ENCODE data around the gene GRAMD2A. TPM values are rescaled to one million over a fixed set of nuclear protein-coding genes. Genes with fewer than 3 reads are reported as not detected.

The GRAMD2A gene
- total and polyA plus RNA-seq, 11 donors: 0.03 to 0.45 TPM; not detected in 9

- H3K27me3 ChIP-seq: no peaks in the 10 kb centered on the region
- H3K4me1 ChIP-seq: peaks cover 0 to 17% (median 10%) of the 10 kb centered on the region in 12 donors
- ATAC-seq (peak in 1 of 4 donors; percentile 29), DNase-seq (no peak)
- no peaks in the 10 kb centered on the region for H3K9me3 ChIP-seq
- H3K4me3 ChIP-seq: no peak overlapping the region
- no peak for TF ChIP-seq POLR2A (IDR thresholded peaks at IDR 0.05)
- WGBS, 4 donors: 78 to 88% (median 84%) methylated on average over 5 to 6 of the region's 6 CpGs
- H3K36me3 ChIP-seq: no peaks in the 10 kb centered on the region
- intact Hi-C loops (cut with DNase I): no loop called here
- no peak overlapping the region for H3K27ac ChIP-seq
Measured at GRCh38 chr15:72176159-72176558, 21.4 kb downstream of the GRAMD2A start.

- intact Hi-C loops (cut with DNase I): no loop called here
- DNase-seq (no peak), ATAC-seq (no peak)
- TF ChIP-seq CTCF (IDR thresholded peaks at IDR 0.05): no peak
- no peak overlapping the region for H3K27ac ChIP-seq
- no peaks in the 10 kb centered on the region for H3K36me3 ChIP-seq
- no peaks in the 10 kb centered on the region for H3K9me3 ChIP-seq
- H3K27me3 ChIP-seq: no peaks in the 10 kb centered on the region
- H3K4me3 ChIP-seq: no peak overlapping the region
- WGBS, 4 donors: 90 to 93% (median 92%) methylated on average over 15 of the region's 15 CpGs
- peaks cover 0 to 14% (median 10%) of the 10 kb centered on the region in 12 donors for H3K4me1 ChIP-seq
Measured at GRCh38 chr15:72175186-72176044, 22.2 kb downstream of the GRAMD2A start.

- no peak for ATAC-seq
- intact Hi-C loops (cut with DNase I): no loop called here
Measured at GRCh38 chr15:72174551-72175165, 22.9 kb downstream of the GRAMD2A start.

GRCh38 chr15:72173864-72174550, 23.6 kb downstream of the GRAMD2A start:
- 87 to 95% (median 91%) methylated on average over 12 of the region's 12 CpGs for whole genome bisulfite sequencing, 4 donors
- Histone ChIP-seq H3K36me3 (no peaks in the 10 kb centered on the region), H3K27ac (no peak overlapping the region), H3K9me3 (no peaks in the 10 kb centered on the region), H3K4me1 (peaks cover 0 to 4% (median 0%) of the 10 kb centered on the region in 12 donors), H3K4me3 (no peak overlapping the region), H3K27me3 (no peaks in the 10 kb centered on the region)
- DNase-seq (no peak), ATAC-seq (no peak)
- intact Hi-C loops (cut with DNase I): no loop called here
- no peak for TF ChIP-seq POLR2A (IDR thresholded peaks at IDR 0.05)
- no peak for TF ChIP-seq CTCF (IDR thresholded peaks at IDR 0.05)

More at GRCh38 chr15:72174551-72175165, 22.9 kb downstream of the GRAMD2A start:
- TF ChIP-seq CTCF (IDR thresholded peaks at IDR 0.05) (no peak), POLR2A (IDR thresholded peaks at IDR 0.05) (no peak)
- WGBS, 4 donors: 71 to 86% (median 77%) methylated on average over 5 of the region's 5 CpGs
- Histone ChIP-seq H3K9me3 (no peaks in the 10 kb centered on the region), H3K36me3 (no peaks in the 10 kb centered on the region), H3K4me1 (peaks cover 0 to 7% (median 3%) of the 10 kb centered on the region in 12 donors), H3K4me3 (no peak overlapping the region), H3K27ac (no peak overlapping the region), H3K27me3 (no peaks in the 10 kb centered on the region)
- DNase-seq: no peak
